GM12875 (cell line): ENCODE data around the gene SFMBT2.

Experiments
- H3K4me3 ChIP-seq: one replicate; pipeline ENCODE4 v1.5.1; 2011; ENCODE audit warnings: low read depth, low read length, control low read depth
- CTCF ChIP-seq: IDR thresholded peaks from 2 replicates; pipeline ENCODE4 v1.5.1; 2011; ENCODE audit warnings: low read depth, mild to moderate bottlenecking, control low read depth, inconsistent platforms, low read length, moderate library complexity, borderline replicate concordance; ENCODE audit not compliant: insufficient read depth

The SFMBT2 gene

DNA sequence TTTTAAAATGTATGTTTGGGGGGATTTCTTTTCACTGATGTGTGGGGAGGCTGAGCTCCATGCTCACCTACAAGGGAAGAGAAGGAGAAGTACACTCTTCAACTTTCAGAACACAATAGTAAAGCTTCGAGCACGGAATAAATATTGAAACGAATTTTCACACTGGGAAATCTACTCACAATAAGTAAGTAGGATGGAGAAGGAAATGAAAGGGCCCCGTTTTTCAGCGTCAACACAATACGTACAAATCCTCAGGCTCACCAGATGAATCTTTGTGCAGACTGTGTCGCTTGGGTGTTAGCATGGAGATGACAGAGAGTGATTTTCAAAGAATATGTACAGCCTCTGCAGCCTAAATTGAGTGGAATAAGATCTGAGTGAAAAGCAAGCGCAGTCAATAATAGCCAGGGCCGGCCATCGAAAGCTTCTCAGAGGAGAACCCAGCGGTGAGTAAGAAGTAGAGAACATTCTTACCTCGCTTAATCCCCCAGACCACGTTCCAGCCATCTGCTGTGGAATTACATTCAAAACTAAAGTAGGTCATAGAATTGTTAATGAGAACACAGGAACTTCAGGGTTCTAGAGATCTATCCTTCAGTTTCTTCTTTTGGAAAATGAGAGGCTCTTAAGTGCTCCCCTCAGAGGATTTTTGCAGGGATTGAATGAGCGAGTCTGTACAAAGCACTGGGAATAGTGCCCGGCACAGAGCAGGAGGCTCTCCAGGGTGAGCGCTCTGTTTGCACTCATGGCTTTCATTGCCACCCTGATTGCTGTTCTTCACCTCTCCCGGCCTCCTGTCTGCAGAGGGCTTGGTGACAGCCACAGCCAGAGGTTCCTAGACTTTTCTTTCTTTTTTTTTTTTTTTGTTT, 292.8 kb downstream of the SFMBT2 start:
- TF ChIP-seq CTCF, result no peak
- H3K4me3 ChIP-seq, result no peak overlapping the region

DNA sequence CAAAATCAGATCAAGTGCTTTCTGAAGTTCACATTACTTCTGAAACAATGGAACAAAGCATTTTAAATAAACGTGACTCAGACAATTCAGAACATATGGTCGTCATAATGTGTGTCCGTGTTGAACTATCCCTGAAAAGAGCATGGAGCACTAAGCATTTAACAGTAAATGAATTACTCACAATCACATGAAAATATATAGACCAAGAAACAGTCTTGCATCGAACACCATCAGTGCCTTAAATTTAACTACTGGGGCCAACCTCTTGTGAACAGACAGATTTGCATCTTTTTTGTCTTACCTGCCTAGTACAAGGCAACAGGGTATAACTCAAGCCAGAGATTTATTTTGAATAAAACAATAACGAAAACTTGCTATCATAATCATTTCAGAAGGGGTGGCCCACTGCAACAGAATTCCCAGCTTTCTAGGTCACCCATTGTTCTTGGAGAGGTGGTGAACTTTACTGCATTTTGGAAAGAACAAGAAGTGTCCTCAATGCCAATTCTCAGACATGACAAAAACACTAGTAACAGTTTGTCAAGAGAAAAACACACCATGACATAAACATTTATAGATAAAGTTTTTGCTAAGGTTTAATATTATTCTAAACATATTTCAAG, 293.5 kb downstream of the SFMBT2 start:
- no peak overlapping the region for H3K4me3 ChIP-seq
- TF ChIP-seq CTCF, result no peak

GRCh38 chr10:7111561-7111960, 299.3 kb downstream of the SFMBT2 start:
- H3K4me3 ChIP-seq, result no peak overlapping the region
- no peak for TF ChIP-seq CTCF

DNA sequence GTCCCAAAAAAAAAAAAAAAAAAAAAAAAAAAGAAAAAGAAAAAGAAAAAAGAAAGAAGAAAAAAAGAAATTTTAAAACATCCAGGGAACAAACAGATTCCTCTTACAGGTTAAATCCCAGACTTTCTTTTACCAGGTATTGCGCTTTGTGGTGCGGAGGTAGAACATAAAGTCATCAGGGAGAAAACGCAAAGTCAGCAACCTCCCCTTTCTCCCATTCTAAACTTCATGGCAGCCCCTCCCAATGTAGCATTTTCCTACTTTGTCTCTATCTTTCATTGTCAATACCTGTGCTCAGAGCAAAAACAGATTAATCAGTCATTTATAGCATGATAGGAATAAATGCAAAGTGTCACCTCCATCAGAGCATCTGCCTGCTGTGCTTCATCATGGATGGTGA, 299.7 kb downstream of the SFMBT2 start:
- H3K4me3 ChIP-seq, result no peak overlapping the region
- no peak for TF ChIP-seq CTCF
